ENCODE results near the gene TRIO.

DNA sequence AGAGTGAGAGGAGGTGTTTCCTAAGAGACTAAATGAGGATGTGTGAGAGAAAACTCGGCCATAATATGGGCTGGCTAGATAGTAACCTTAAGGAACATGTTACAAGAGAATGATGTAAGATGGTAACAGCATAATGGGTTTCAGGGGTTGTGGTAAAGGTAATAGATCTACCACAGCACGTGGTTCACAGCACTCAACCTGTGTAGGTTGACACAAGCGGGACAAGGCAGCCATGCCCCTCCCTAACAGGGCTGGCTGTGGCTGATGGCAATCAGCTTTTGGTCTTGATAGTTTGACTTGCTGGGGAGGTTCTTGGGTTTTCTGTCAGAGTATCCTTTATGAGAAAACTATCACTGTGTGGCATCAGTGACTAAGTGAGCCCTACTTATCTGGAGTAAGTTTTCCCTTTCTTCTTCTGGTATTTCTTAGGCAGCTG lies 138.6 kb downstream of the TRIO start:
- TF ChIP-seq ZFP3 (CRISPR knock-in tag; IDR thresholded peaks at IDR 0.05) (no peak), ZC3H10 (CRISPR knock-in tag; IDR thresholded peaks at IDR 0.05) (no peak), TOX (CRISPR knock-in tag; IDR thresholded peaks at IDR 0.05; ENCODE audit: borderline replicate concordance) (no peak), ZNF565 (CRISPR knock-in tag; conservative IDR thresholded peaks at IDR 0.05; ENCODE audit: low read depth) (no peak), PPARA (CRISPR knock-in tag; IDR thresholded peaks at IDR 0.05; ENCODE audit: borderline replicate concordance) (no peak)
- TF ChIP-seq, protein P1, sequence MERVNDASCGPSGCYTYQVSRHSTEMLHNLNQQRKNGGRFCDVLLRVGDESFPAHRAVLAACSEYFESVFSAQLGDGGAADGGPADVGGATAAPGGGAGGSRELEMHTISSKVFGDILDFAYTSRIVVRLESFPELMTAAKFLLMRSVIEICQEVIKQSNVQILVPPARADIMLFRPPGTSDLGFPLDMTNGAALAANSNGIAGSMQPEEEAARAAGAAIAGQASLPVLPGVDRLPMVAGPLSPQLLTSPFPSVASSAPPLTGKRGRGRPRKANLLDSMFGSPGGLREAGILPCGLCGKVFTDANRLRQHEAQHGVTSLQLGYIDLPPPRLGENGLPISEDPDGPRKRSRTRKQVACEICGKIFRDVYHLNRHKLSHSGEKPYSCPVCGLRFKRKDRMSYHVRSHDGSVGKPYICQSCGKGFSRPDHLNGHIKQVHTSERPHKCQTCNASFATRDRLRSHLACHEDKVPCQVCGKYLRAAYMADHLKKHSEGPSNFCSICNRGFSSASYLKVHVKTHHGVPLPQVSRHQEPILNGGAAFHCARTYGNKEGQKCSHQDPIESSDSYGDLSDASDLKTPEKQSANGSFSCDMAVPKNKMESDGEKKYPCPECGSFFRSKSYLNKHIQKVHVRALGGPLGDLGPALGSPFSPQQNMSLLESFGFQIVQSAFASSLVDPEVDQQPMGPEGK (CRISPR knock-in tag; IDR thresholded peaks at IDR 0.05; ENCODE audit: borderline replicate concordance), result no peak
